Tibial artery (tissue), 4 donors: ENCODE data around the gene RFPL3.

ENCODE experiments used
- DNase-seq, 2 donors: peaks; one replicate each; pipeline ENCODE4 v3.0.0-alpha.2; 2019
- H3K27ac ChIP-seq, 2 donors: fragments of 200-600 bp; sonication (generic) in 1 of 2; 1 replicate in 1 of 2; 2 replicates in 1 of 2; pipeline ENCODE4 v1.5.1; 2018 to 2019; ENCODE audit warnings: mild to moderate bottlenecking in 1 of 2
- H3K27me3 ChIP-seq, 2 donors: fragments of 200-600 bp; sonication (generic) in 1 of 2; one replicate each; pipeline versions ENCODE4 v1.5.1 to v1.6.0; 2016 to 2019
- H3K36me3 ChIP-seq, 3 donors: fragments of 200-600 bp; sonication (generic) in 2 of 3; one replicate each; pipeline ENCODE4 v1.5.1; 2016 to 2019; ENCODE audit warnings: mild to moderate bottlenecking in 2 of 3
- H3K4me1 ChIP-seq, 4 donors: fragments of 200-600 bp; sonication (generic) in 2 of 4; 1 replicate in 3 of 4; 2 replicates in 1 of 4; pipeline ENCODE4 v1.5.1; 2016 to 2019
- H3K4me3 ChIP-seq, 2 donors: fragments of 200-600 bp; sonication (generic) in 1 of 2; 1 replicate in 1 of 2; 2 replicates in 1 of 2; pipeline ENCODE4 v1.5.1; 2018 to 2019; ENCODE audit warnings: mild to moderate bottlenecking in 2 of 2
- H3K9me3 ChIP-seq, 3 donors: fragments of 200-600 bp; sonication (generic) in 1 of 3; one replicate each; pipeline ENCODE4 v1.5.1; 2016 to 2019
- intact Hi-C: fragments of 100-400 bp; cut with DNase I; formaldehyde crosslinking; loops from one replicate; pipeline ENCODE4 v1.15.0; 2023; ENCODE audit warnings: low total_unique reads
- TF ChIP-seq, protein P1 (sequence below), 2 experiments: fragments of 200-600 bp in 1 of 2; fragments of 450-650 bp in 1 of 2; IDR thresholded peaks; one replicate each; pipeline ENCODE4 v1.5.1; 2017 to 2019; ENCODE audit warnings: antibody characterized with exemption in 2 of 2, mild to moderate bottlenecking in 1 of 2, moderate library complexity in 1 of 2

Gene RFPL3

GRCh38 chr22:32329202-32329645 is 28.4 kb upstream of the RFPL3 start:
- no peak overlapping the region for H3K27ac ChIP-seq
- DNase-seq, result no peak
- H3K27me3 ChIP-seq, result peaks cover 0 to 28% of the 10 kb centered on the region in 2 donors
- H3K4me1 ChIP-seq, result no peaks in the 10 kb centered on the region
- H3K4me3 ChIP-seq, result no peak overlapping the region
- intact Hi-C loops, result no loop called here
- no peaks in the 10 kb centered on the region for H3K36me3 ChIP-seq
- no peaks in the 10 kb centered on the region for H3K9me3 ChIP-seq
- TF ChIP-seq, protein P1, sequence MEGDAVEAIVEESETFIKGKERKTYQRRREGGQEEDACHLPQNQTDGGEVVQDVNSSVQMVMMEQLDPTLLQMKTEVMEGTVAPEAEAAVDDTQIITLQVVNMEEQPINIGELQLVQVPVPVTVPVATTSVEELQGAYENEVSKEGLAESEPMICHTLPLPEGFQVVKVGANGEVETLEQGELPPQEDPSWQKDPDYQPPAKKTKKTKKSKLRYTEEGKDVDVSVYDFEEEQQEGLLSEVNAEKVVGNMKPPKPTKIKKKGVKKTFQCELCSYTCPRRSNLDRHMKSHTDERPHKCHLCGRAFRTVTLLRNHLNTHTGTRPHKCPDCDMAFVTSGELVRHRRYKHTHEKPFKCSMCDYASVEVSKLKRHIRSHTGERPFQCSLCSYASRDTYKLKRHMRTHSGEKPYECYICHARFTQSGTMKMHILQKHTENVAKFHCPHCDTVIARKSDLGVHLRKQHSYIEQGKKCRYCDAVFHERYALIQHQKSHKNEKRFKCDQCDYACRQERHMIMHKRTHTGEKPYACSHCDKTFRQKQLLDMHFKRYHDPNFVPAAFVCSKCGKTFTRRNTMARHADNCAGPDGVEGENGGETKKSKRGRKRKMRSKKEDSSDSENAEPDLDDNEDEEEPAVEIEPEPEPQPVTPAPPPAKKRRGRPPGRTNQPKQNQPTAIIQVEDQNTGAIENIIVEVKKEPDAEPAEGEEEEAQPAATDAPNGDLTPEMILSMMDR (IDR thresholded peaks at IDR 0.05), result no peak

GRCh38 chr22:32331236-32331917 is 26.3 kb upstream of the RFPL3 start:
- peaks cover 0 to 34% of the 10 kb centered on the region in 2 donors for H3K27me3 ChIP-seq
- TF ChIP-seq, protein P1 (IDR thresholded peaks at IDR 0.05), result no peak
- no peaks in the 10 kb centered on the region for H3K9me3 ChIP-seq
- H3K4me1 ChIP-seq, result no peaks in the 10 kb centered on the region
- DNase-seq, result peak in 1 of 2 donors; percentile 38
- no peaks in the 10 kb centered on the region for H3K36me3 ChIP-seq
- H3K27ac ChIP-seq, result no peak overlapping the region
- intact Hi-C loops, result no loop called here
- H3K4me3 ChIP-seq, result no peak overlapping the region

- TF ChIP-seq, protein P1 (IDR thresholded peaks at IDR 0.05), result no peak
- Histone ChIP-seq H3K27me3 (peaks cover 0 to 34% of the 10 kb centered on the region in 2 donors), H3K4me1 (no peaks in the 10 kb centered on the region), H3K27ac (no peak overlapping the region), H3K4me3 (no peak overlapping the region), H3K36me3 (no peaks in the 10 kb centered on the region), H3K9me3 (no peaks in the 10 kb centered on the region)
- DNase-seq, result peak in 1 of 2 donors; percentile 56
- intact Hi-C loops, result no loop called here
Observed at GRCh38 chr22:32331918-32332725, 25.5 kb upstream of the RFPL3 start.

GRCh38 chr22:32333141-32333768 is 24.4 kb upstream of the RFPL3 start:
- no peak overlapping the region for H3K27ac ChIP-seq
- H3K9me3 ChIP-seq, result no peaks in the 10 kb centered on the region
- peaks cover 0 to 34% of the 10 kb centered on the region in 2 donors for H3K27me3 ChIP-seq
- no peaks in the 10 kb centered on the region for H3K36me3 ChIP-seq
- intact Hi-C loops, result no loop called here
- H3K4me3 ChIP-seq, result no peak overlapping the region
- TF ChIP-seq, protein P1 (IDR thresholded peaks at IDR 0.05), result no peak
- no peaks in the 10 kb centered on the region for H3K4me1 ChIP-seq
- peak in 1 of 2 donors; percentile 51 for DNase-seq

- Histone ChIP-seq H3K27ac (no peak overlapping the region), H3K9me3 (no peaks in the 10 kb centered on the region), H3K4me1 (no peaks in the 10 kb centered on the region), H3K4me3 (no peak overlapping the region), H3K27me3 (peaks cover 0 to 34% of the 10 kb centered on the region in 2 donors), H3K36me3 (no peaks in the 10 kb centered on the region)
- TF ChIP-seq, protein P1 (IDR thresholded peaks at IDR 0.05), result no peak
- intact Hi-C loops, result no loop called here
- peak in 1 of 2 donors; percentile 44 for DNase-seq
Observed at GRCh38 chr22:32333769-32334659, 23.7 kb upstream of the RFPL3 start.
